GM21367 (cell line): ENCODE measurements around the gene KRTAP6-2.

Experiments used
- ATAC-seq: cut with Tn5 transposase; IDR thresholded peaks from one replicate; pipeline ENCODE4 v1.9.1; 2021; ENCODE audit not compliant: unreplicated experiment

Gene KRTAP6-2

GRCh38 chr21:30577766-30578165, 20.9 kb downstream of the KRTAP6-2 start:
- ATAC-seq = no peak

- ATAC-seq = no peak
These were observed 31.1 kb downstream of the KRTAP6-2 start for GRCh38 chr21:30567617-30568016.

GRCh38 chr21:30563630-30564029, 35.1 kb downstream of the KRTAP6-2 start:
- ATAC-seq = no peak

DNA sequence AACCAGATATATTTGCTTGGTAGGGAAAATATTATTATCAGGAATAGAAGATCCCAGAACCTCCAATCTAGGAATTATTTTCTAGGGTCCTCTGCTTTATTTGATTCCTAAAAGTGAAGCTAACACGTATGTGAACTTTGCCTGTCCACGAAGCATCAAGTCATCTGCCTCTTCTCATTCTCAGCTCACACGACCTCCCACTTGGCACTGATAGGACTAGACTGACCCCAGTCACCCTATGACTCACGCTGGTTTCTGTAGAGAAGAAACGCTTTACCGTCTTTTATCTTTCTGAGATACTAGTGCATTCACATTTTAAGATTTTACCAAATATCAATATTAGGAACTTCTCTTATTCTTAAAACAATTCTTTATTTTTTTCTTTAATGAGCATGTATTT, 35.6 kb downstream of the KRTAP6-2 start:
- no peak for ATAC-seq

- ATAC-seq = no peak
These were observed 36.7 kb downstream of the KRTAP6-2 start for GRCh38 chr21:30561957-30562356.

DNA sequence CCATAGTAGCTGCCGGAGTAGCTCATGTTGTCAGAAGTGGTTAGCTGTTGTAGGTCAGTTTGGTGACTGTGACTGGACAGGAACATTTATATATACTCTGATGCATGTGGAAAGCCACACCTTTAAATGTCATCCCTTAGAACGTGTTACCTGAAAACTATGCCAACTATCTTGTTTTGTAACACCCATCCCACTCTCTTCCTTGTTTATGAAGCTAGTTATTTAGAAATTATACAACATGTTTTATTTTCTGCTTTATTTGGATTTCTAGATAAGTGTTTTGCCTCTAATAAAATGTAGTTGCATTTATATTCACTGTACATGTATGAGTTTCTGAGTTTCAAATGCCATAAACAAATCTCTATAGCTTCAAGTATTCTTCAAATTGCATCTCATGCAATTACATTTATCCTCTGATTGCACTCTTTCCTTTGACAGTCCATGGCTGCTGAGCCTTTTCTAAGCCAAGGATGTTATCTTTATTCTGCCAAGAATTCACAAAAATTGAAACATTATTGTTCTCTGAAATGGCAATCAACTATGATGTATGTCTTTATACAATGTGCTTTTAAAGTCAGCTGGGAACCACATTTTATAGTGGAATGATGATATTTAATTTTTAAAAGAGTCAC, 37.3 kb downstream of the KRTAP6-2 start, which contains the start of gene KRTAP19-7:
Gene KRTAP19-7 (minus strand): TSS at position 51 of the 632 bp plus-strand sequence. CDS start 25 bp downstream, at position 26.
- ATAC-seq = no peak

DNA sequence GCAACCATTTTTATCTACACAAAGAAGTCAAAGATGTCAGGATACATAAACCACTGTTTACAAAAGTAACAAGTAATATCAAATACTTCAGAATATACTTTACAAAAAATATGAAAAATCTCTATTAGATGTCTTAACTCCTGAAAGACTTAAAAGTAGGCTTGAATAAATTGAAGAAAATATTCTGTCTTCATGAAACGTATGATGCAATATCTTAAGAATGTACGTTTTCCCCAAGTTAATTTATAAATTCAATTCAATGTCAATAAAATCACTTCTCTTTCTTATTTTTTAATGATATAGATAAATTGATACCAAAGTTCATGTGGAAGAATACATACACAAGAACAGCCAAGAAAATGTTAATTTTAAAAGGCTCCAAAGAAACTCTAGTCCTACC, 43.6 kb downstream of the KRTAP6-2 start:
- no peak for ATAC-seq

- no peak for ATAC-seq
These were observed 45.9 kb downstream of the KRTAP6-2 start for GRCh38 chr21:30552782-30553181.
